Duodenal mucosa (tissue), 2 donors: Measurements from ENCODE around the gene NOXA1.
A peak's percentile ranks its signal among the peaks of the same experiment; 100 is the strongest.
"Not testable (repeated sequence)": the region's sequence is repeated elsewhere in the genome, so short reads cannot be mapped to it uniquely, and the experiment has no call there.

Source experiments
- H3K27ac ChIP-seq: one replicate; pipeline ENCODE4 v1.7.0; 2013; ENCODE audit warnings: low read depth, low read length
- H3K27me3 ChIP-seq, 2 donors: one replicate each; pipeline ENCODE4 v1.7.0; 2013; ENCODE audit warnings: low read length in 2 of 2, control low read depth in 1 of 2; ENCODE audit not compliant: insufficient read depth in 2 of 2, control insufficient read depth in 1 of 2
- H3K36me3 ChIP-seq, 2 donors: one replicate each; pipeline ENCODE4 v1.7.0; 2013; ENCODE audit warnings: low read length in 2 of 2, control low read depth in 1 of 2; ENCODE audit not compliant: insufficient read depth in 2 of 2, control insufficient read depth in 1 of 2
- H3K4me1 ChIP-seq, 2 donors: one replicate each; pipeline ENCODE4 v1.7.0; 2013; ENCODE audit warnings: low read length in 2 of 2, control low read depth in 1 of 2; ENCODE audit not compliant: insufficient read depth in 2 of 2, control insufficient read depth in 1 of 2
- H3K4me3 ChIP-seq, 2 donors: one replicate each; pipeline ENCODE4 v1.7.0; 2013; ENCODE audit warnings: low read length in 2 of 2, low read depth in 1 of 2
- H3K9ac ChIP-seq, 2 donors: one replicate each; pipeline ENCODE4 v1.7.0; 2013; ENCODE audit warnings: low read length in 2 of 2, low read depth in 1 of 2
- H3K9me3 ChIP-seq, 2 donors: one replicate each; pipeline ENCODE4 v1.7.0; 2013; ENCODE audit warnings: low read length in 2 of 2, control low read depth in 1 of 2; ENCODE audit not compliant: control insufficient read depth in 1 of 2

The NOXA1 gene

GRCh38 chr9:137422604-137423513 is at the start of gene NOXA1, which contains the start of gene EXD3:
NOXA1 (plus strand) TSS chr9:137423393; CDS start chr9:137423530, 137 bp downstream.
EXD3 (minus strand) TSS chr9:137423162; CDS start chr9:137395357, 27,805 bp downstream.
- Histone ChIP-seq H3K27ac (peak within 1 kb of the TSS; percentile 84), H3K36me3 (no peaks in the 10 kb centered on the region), H3K9me3 (no peaks in the 10 kb centered on the region), H3K27me3 (no peaks in the 10 kb centered on the region), H3K9ac (peak within 1 kb of the TSS; percentile 74 to 84), H3K4me1 (peaks cover 17 to 20% of the 10 kb centered on the region in 2 donors), H3K4me3 (peak within 1 kb of the TSS; percentile 83 to 86)

- H3K4me3 ChIP-seq = no peak overlapping the region
- no peak overlapping the region for H3K9ac ChIP-seq
- no peaks in the 10 kb centered on the region for H3K27me3 ChIP-seq
- H3K4me1 ChIP-seq = no peaks in the 10 kb centered on the region
- no peaks in the 10 kb centered on the region for H3K9me3 ChIP-seq
- H3K27ac ChIP-seq = no peak overlapping the region
- no peaks in the 10 kb centered on the region for H3K36me3 ChIP-seq
These were observed 49.6 kb upstream of the NOXA1 start for GRCh38 chr9:137373611-137373980.

- Histone ChIP-seq H3K9ac (no peak overlapping the region), H3K27me3 (no peaks in the 10 kb centered on the region), H3K36me3 (no peaks in the 10 kb centered on the region), H3K4me3 (no peak overlapping the region), H3K4me1 (no peaks in the 10 kb centered on the region), H3K9me3 (no peaks in the 10 kb centered on the region), H3K27ac (no peak overlapping the region)
These were observed 48.9 kb upstream of the NOXA1 start for GRCh38 chr9:137374131-137374845.

GRCh38 chr9:137375321-137376058 is 47.7 kb upstream of the NOXA1 start:
- no peaks in the 10 kb centered on the region for H3K27me3 ChIP-seq
- no peaks in the 10 kb centered on the region for H3K9me3 ChIP-seq
- H3K4me3 ChIP-seq = no peak overlapping the region
- H3K4me1 ChIP-seq = no peaks in the 10 kb centered on the region
- no peaks in the 10 kb centered on the region for H3K36me3 ChIP-seq
- no peak overlapping the region for H3K27ac ChIP-seq
- H3K9ac ChIP-seq = no peak overlapping the region

- no peaks in the 10 kb centered on the region for H3K9me3 ChIP-seq
- H3K9ac ChIP-seq = no peak overlapping the region
- H3K27me3 ChIP-seq = no peaks in the 10 kb centered on the region
- no peak overlapping the region for H3K4me3 ChIP-seq
- no peaks in the 10 kb centered on the region for H3K4me1 ChIP-seq
- H3K27ac ChIP-seq = no peak overlapping the region
- H3K36me3 ChIP-seq = no peaks in the 10 kb centered on the region
These were observed 46.8 kb upstream of the NOXA1 start for GRCh38 chr9:137376386-137376785.

- H3K4me3 ChIP-seq, H3K4me1 ChIP-seq, H3K9ac ChIP-seq, H3K27ac ChIP-seq, H3K36me3 ChIP-seq, H3K9me3 ChIP-seq, H3K27me3 ChIP-seq: not testable (repeated sequence)
These were observed 44.3 kb upstream of the NOXA1 start for GRCh38 chr9:137378688-137379410.

- Histone ChIP-seq H3K4me1 (no peaks in the 10 kb centered on the region), H3K27ac (no peak overlapping the region), H3K36me3 (no peaks in the 10 kb centered on the region), H3K27me3 (no peaks in the 10 kb centered on the region), H3K9ac (no peak overlapping the region), H3K9me3 (no peaks in the 10 kb centered on the region), H3K4me3 (no peak overlapping the region)
These were observed 43.4 kb upstream of the NOXA1 start for GRCh38 chr9:137379761-137380161.

- no peaks in the 10 kb centered on the region for H3K27me3 ChIP-seq
- no peaks in the 10 kb centered on the region for H3K4me1 ChIP-seq
- H3K4me3 ChIP-seq = no peak overlapping the region
- H3K36me3 ChIP-seq = no peaks in the 10 kb centered on the region
- H3K27ac ChIP-seq = no peak overlapping the region
- no peak overlapping the region for H3K9ac ChIP-seq
- H3K9me3 ChIP-seq = no peaks in the 10 kb centered on the region
These were observed 43.0 kb upstream of the NOXA1 start for GRCh38 chr9:137380171-137380570.

- no peak overlapping the region for H3K27ac ChIP-seq
- no peak overlapping the region for H3K4me3 ChIP-seq
- no peaks in the 10 kb centered on the region for H3K36me3 ChIP-seq
- H3K9me3 ChIP-seq = no peaks in the 10 kb centered on the region
- H3K4me1 ChIP-seq = no peaks in the 10 kb centered on the region
- H3K27me3 ChIP-seq = no peaks in the 10 kb centered on the region
- H3K9ac ChIP-seq = no peak overlapping the region
These were observed 42.6 kb upstream of the NOXA1 start for GRCh38 chr9:137380606-137381005.
